22Rv1 (cell line): Measurements from ENCODE around the gene ADCY7.

ENCODE experiments used
- CTCF ChIP-seq: fragments of 450-650 bp; IDR thresholded peaks from 2 replicates; pipeline ENCODE4 v1.5.1; 2017; ENCODE audit warnings: mild to moderate bottlenecking
- ZFX ChIP-seq: fragments of 450-650 bp; IDR thresholded peaks from 2 replicates; pipeline ENCODE4 v1.6.1; 2017; ENCODE audit warnings: antibody characterized with exemption, borderline replicate concordance

- peak; percentile 43 for TF ChIP-seq CTCF
- no peak for TF ChIP-seq ZFX
Observed at GRCh38 chr16:50265260-50265659, 1.1 kb upstream of the ADCY7 start.
